Testis (tissue), 2 donors: ENCODE results near the gene NOXRED1.

Source experiments
- POLR2A ChIP-seq: fragments of 450-650 bp; IDR thresholded peaks from one replicate; pipeline ENCODE4 v1.6.1; 2017; ENCODE audit warnings: antibody characterized with exemption, mild to moderate bottlenecking, moderate library complexity
- TF ChIP-seq, protein P1 (sequence below), 3 experiments: fragments of 450-650 bp in 2 of 3; fragments of 200-600 bp in 1 of 3; sonication (generic) in 1 of 3; IDR thresholded peaks; one replicate each; pipeline ENCODE4 v1.5.1; 2016 to 2019; ENCODE audit warnings: antibody characterized with exemption in 3 of 3, mild to moderate bottlenecking in 2 of 3, moderate library complexity in 1 of 3

- TF ChIP-seq, protein P1, sequence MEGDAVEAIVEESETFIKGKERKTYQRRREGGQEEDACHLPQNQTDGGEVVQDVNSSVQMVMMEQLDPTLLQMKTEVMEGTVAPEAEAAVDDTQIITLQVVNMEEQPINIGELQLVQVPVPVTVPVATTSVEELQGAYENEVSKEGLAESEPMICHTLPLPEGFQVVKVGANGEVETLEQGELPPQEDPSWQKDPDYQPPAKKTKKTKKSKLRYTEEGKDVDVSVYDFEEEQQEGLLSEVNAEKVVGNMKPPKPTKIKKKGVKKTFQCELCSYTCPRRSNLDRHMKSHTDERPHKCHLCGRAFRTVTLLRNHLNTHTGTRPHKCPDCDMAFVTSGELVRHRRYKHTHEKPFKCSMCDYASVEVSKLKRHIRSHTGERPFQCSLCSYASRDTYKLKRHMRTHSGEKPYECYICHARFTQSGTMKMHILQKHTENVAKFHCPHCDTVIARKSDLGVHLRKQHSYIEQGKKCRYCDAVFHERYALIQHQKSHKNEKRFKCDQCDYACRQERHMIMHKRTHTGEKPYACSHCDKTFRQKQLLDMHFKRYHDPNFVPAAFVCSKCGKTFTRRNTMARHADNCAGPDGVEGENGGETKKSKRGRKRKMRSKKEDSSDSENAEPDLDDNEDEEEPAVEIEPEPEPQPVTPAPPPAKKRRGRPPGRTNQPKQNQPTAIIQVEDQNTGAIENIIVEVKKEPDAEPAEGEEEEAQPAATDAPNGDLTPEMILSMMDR (IDR thresholded peaks at IDR 0.05), result no peak
- TF ChIP-seq POLR2A, result no peak
These were observed 33.8 kb upstream of the NOXRED1 start for GRCh38 chr14:77457115-77457521.
